Thyroid gland (tissue), 4 donors: ENCODE results near the gene RHEB. TPM values are rescaled to one million over a fixed set of nuclear protein-coding genes. Genes with fewer than 3 reads are reported as not detected.

Source experiments
- DNase-seq, 2 donors: peaks; one replicate each; pipeline ENCODE4 v3.0.0-alpha.2; 2019
- H3K27ac ChIP-seq, 3 donors: fragments of 200-600 bp; sonication (generic); 1 replicate in 2 of 3; 2 replicates in 1 of 3; pipeline ENCODE4 v1.5.1; 2016 to 2019; ENCODE audit warnings: mild to moderate bottlenecking in 1 of 3, moderate library complexity in 1 of 3
- H3K27me3 ChIP-seq: fragments of 200-600 bp; sonication (generic); one replicate; pipeline ENCODE4 v1.5.1; 2019
- H3K36me3 ChIP-seq, 2 donors: fragments of 200-600 bp; sonication (generic); one replicate each; pipeline ENCODE4 v1.5.1; 2016 to 2019
- H3K4me1 ChIP-seq, 2 donors: fragments of 200-600 bp; sonication (generic); one replicate each; pipeline ENCODE4 v1.5.1; 2017 to 2019
- H3K4me3 ChIP-seq, 3 donors: fragments of 200-600 bp; sonication (generic); replicated peaks in 1 of 3; 1 replicate in 2 of 3; 2 replicates in 1 of 3; pipeline ENCODE4 v1.5.1; 2016; ENCODE audit warnings: mild to moderate bottlenecking in 1 of 3
- H3K9me3 ChIP-seq: fragments of 200-600 bp; sonication (generic); one replicate; pipeline ENCODE4 v1.5.1; 2017
- POLR2A ChIP-seq, 2 donors: fragments of 450-650 bp; IDR thresholded peaks; one replicate each; pipeline ENCODE4 v1.6.1; 2017; ENCODE audit warnings: antibody characterized with exemption in 2 of 2, mild to moderate bottlenecking in 2 of 2, moderate library complexity in 1 of 2
- WGBS, 2 donors: methylation state at CpG; one replicate each; pipeline ENCODE4 v1.1.5; 2017; 5-methylcytosine and 5-hydroxymethylcytosine counted together
- intact Hi-C: fragments of 100-400 bp; cut with DNase I; formaldehyde crosslinking; loops from one replicate; pipeline ENCODE4 v1.15.1; 2023
- total RNA-seq, 4 donors: library from RNA; depleted of rRNA; stranded (reverse); fragments of >200 nt; gene quantifications; one replicate each; pipeline ENCODE4 v1.2.3, GENCODE V29; 2016
- TF ChIP-seq, protein P1 (sequence below), 6 experiments: fragments of 200-600 bp in 3 of 6; fragments of 450-650 bp in 3 of 6; sonication (generic) in 3 of 6; IDR thresholded peaks; one replicate each; pipeline ENCODE4 v1.5.1; 2016 to 2019; ENCODE audit warnings: antibody characterized with exemption in 6 of 6, mild to moderate bottlenecking in 2 of 6, inconsistent platforms in 1 of 6, moderate library complexity in 1 of 6

The RHEB gene
- total RNA-seq, 4 donors from 2014 or later = 88.3 to 104 (median 95.6) TPM

DNA sequence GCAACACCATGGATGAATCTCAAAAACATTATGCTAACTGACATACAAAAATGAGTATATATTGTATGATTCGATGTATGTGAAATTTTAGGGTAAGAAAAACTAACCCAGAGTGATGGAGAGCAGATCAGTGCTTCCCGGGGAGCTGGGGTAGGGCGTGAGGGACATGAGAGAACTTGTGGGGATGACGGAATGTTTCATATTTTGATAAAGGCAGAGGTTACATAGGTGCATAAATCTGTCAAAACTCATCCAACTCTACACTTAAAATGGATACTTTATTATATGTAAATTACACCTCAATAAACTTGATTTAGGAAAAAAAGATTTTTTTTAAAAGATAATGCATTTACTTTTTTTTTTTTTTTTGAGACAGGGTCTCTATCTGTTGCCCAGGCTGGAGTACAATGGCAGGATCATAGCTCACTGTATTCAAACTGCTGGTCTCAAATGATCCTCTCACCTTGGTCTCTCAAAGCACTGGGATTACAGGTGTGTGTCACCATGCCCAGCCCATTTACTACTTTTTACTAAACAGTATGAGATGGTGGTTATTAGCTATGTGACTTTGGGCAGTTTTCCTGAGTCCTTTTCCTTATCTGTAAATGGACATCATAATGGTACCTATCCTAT is 13.7 kb downstream of the RHEB start:
- 95% methylated on average over 4 of the region's 4 CpGs for WGBS, 2 donors

DNA sequence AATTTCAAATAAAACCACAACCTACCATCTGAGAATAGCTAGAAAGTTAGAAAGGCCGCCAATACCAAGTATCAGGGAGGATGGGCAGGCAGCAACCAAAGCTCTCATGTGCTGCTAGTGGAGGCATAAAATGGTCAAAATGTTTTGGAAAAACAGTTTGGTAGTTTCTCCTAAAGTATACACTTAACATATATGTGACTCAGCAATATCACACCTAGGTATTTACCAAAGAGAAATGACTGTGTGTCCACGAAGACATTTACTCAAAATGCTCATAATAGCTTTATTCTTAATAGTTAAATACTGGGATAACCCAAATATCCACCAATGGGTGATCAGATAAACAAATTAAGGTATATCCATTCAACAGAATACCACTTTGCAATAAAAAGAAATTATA is 14.3 kb downstream of the RHEB start:
- H3K27me3 ChIP-seq = no peaks in the 10 kb centered on the region
- no peak overlapping the region for H3K27ac ChIP-seq
- no peaks in the 10 kb centered on the region for H3K36me3 ChIP-seq
- no peaks in the 10 kb centered on the region for H3K9me3 ChIP-seq
- intact Hi-C loops = no loop called here
- peaks cover 20 to 27% of the 10 kb centered on the region in 2 donors for H3K4me1 ChIP-seq
- H3K4me3 ChIP-seq = no peak overlapping the region
- DNase-seq = no peak
- WGBS, 2 donors = 93 to 95% methylated on average over 2 of the region's 2 CpGs
- TF ChIP-seq, protein P1, sequence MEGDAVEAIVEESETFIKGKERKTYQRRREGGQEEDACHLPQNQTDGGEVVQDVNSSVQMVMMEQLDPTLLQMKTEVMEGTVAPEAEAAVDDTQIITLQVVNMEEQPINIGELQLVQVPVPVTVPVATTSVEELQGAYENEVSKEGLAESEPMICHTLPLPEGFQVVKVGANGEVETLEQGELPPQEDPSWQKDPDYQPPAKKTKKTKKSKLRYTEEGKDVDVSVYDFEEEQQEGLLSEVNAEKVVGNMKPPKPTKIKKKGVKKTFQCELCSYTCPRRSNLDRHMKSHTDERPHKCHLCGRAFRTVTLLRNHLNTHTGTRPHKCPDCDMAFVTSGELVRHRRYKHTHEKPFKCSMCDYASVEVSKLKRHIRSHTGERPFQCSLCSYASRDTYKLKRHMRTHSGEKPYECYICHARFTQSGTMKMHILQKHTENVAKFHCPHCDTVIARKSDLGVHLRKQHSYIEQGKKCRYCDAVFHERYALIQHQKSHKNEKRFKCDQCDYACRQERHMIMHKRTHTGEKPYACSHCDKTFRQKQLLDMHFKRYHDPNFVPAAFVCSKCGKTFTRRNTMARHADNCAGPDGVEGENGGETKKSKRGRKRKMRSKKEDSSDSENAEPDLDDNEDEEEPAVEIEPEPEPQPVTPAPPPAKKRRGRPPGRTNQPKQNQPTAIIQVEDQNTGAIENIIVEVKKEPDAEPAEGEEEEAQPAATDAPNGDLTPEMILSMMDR (IDR thresholded peaks at IDR 0.05) = no peak
- no peak for TF ChIP-seq POLR2A (IDR thresholded peaks at IDR 0.05)

More for the DNA sequence above, 13.7 kb downstream of the RHEB start:
- no peaks in the 10 kb centered on the region for H3K9me3 ChIP-seq
- H3K36me3 ChIP-seq = no peaks in the 10 kb centered on the region
- H3K4me1 ChIP-seq = peaks cover 20 to 27% of the 10 kb centered on the region in 2 donors
- intact Hi-C loops = no loop called here
- TF ChIP-seq, protein P1 (IDR thresholded peaks at IDR 0.05) = no peak
- no peak for TF ChIP-seq POLR2A (IDR thresholded peaks at IDR 0.05)
- H3K27ac ChIP-seq = no peak overlapping the region
- no peak for DNase-seq
- no peaks in the 10 kb centered on the region for H3K27me3 ChIP-seq
- H3K4me3 ChIP-seq = no peak overlapping the region

DNA sequence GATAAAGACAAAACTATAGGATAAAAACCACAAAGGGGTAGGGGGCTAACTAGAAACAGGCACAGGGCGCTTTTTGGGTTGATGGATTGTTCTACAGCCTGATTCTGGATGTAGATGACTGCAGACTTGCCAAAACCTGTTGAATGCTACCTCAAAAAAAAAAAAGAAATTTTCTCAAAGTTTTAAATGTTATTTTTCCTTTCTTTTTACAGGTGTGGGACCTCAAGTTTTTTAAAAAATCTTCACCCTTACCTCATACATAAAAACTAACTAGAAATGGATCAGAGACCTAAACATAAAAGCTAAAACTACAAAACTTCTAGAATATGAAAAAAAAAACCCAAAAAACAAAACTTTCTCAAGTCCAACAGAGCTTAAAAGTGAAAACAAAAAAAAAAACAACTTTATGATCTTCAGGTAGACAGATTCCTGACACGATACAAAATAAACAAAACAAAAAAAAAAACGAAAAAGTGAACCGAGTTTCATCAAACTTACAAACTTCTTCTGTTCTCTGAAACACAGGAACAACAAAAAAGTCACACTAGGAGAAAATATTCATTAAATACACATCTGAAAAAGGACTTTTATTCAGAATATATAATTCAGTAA is 14.9 kb downstream of the RHEB start:
- intact Hi-C loops = no loop called here
- Histone ChIP-seq H3K9me3 (no peaks in the 10 kb centered on the region), H3K36me3 (no peaks in the 10 kb centered on the region), H3K27ac (no peak overlapping the region), H3K4me3 (no peak overlapping the region), H3K4me1 (peaks cover 20 to 24% of the 10 kb centered on the region in 2 donors), H3K27me3 (no peaks in the 10 kb centered on the region)
- no peak for TF ChIP-seq POLR2A (IDR thresholded peaks at IDR 0.05)
- TF ChIP-seq, protein P1 (IDR thresholded peaks at IDR 0.05) = no peak
- no peak for DNase-seq
- WGBS, 2 donors = 65 to 73% methylated on average over 4 of the region's 4 CpGs

DNA sequence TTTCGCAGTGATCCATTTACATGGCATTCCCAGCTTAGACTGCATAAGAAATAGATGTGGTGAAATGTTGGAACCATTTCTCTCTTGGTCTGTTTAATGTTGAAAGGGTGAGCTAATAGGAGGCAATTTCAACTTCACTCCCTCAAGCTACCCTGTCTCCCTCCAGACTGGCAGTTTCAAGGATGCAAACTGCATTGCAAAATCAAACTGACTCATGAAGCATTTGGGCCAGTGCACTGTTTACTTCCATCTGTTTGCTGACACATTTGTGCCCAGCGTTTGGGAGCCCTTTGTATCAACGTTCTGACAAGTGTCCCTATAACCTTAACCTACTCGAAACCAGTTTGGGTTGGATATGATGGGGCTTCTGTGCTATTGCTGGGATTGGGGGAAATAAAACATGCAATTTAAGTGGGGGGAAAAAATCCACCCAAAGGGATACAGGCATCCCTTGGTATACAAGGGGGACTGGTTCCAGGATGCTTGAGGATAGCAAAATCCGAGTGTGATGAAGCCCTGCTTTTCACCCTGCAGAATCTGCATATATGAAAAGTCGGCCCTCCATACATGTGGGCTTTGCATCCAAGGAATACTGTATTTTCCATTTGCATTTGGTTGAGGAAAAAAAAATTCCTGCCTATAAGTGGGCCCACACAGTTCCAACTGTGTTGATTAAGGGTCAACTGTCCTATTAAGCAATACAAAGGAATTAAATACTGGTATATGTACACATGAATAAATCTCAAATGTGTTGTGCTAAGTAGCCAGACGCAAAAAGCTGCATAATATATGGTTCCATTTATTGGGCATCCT is 15.6 kb downstream of the RHEB start:
- intact Hi-C loops = no loop called here
- no peaks in the 10 kb centered on the region for H3K9me3 ChIP-seq
- no peak for TF ChIP-seq POLR2A (IDR thresholded peaks at IDR 0.05)
- TF ChIP-seq, protein P1 (IDR thresholded peaks at IDR 0.05) = no peak
- H3K27ac ChIP-seq = no peak overlapping the region
- H3K27me3 ChIP-seq = no peaks in the 10 kb centered on the region
- no peaks in the 10 kb centered on the region for H3K36me3 ChIP-seq
- 84 to 87% methylated on average over 7 of the region's 7 CpGs for WGBS, 2 donors
- DNase-seq = no peak
- peaks cover 13 to 18% of the 10 kb centered on the region in 2 donors for H3K4me1 ChIP-seq
- H3K4me3 ChIP-seq = no peak overlapping the region
